Esophagus muscularis mucosa (tissue), 4 donors: Measurements from ENCODE around the gene CNN2. TPM values are rescaled to one million over a fixed set of nuclear protein-coding genes. Genes with fewer than 3 reads are reported as not detected.

Experiments
- DNase-seq: peaks from one replicate; pipeline ENCODE4 v3.0.0-alpha.2; 2017; ENCODE audit errors: extremely low spot score
- H3K27ac ChIP-seq, 4 donors: fragments of 200-600 bp; sonication (generic); replicated peaks in 1 of 4; 1 replicate in 3 of 4; 2 replicates in 1 of 4; pipeline ENCODE4 v1.5.1; 2016 to 2019; ENCODE audit warnings: mild to moderate bottlenecking in 1 of 4
- H3K27me3 ChIP-seq, 4 donors: fragments of 200-600 bp; sonication (generic); one replicate each; pipeline versions ENCODE4 v1.5.1 to v1.6.0; 2016 to 2019
- H3K36me3 ChIP-seq, 4 donors: fragments of 200-600 bp; sonication (generic); one replicate each; pipeline ENCODE4 v1.5.1; 2016 to 2019
- H3K4me1 ChIP-seq, 4 donors: fragments of 200-600 bp; sonication (generic); one replicate each; pipeline ENCODE4 v1.5.1; 2016 to 2019
- H3K4me3 ChIP-seq, 4 donors: fragments of 200-600 bp; sonication (generic); 1 replicate in 2 of 4; 2 replicates in 2 of 4; pipeline ENCODE4 v1.5.1; 2016 to 2019; ENCODE audit warnings: mild to moderate bottlenecking in 4 of 4, moderate library complexity in 1 of 4
- H3K9me3 ChIP-seq, 4 donors: fragments of 200-600 bp; sonication (generic); 1 replicate in 3 of 4; 2 replicates in 1 of 4; pipeline ENCODE4 v1.5.1; 2016 to 2019
- CTCF ChIP-seq, 3 experiments: fragments of 200-600 bp in 2 of 3; fragments of 450-650 bp in 1 of 3; sonication (generic) in 2 of 3; IDR thresholded peaks; one replicate each; pipeline ENCODE4 v1.5.1; 2017 to 2019; ENCODE audit warnings: antibody characterized with exemption in 3 of 3, mild to moderate bottlenecking in 2 of 3, moderate library complexity in 1 of 3
- EP300 ChIP-seq: sonication (generic); formaldehyde crosslinking; IDR thresholded peaks from one replicate; pipeline ENCODE4 v1.6.1; 2017; ENCODE audit warnings: antibody characterized with exemption
- POLR2A ChIP-seq: fragments of 450-650 bp; IDR thresholded peaks from one replicate; pipeline ENCODE4 v1.6.1; 2017; ENCODE audit warnings: antibody characterized with exemption, moderate library complexity, mild to moderate bottlenecking, low read depth
- POLR2AphosphoS5 ChIP-seq, 2 donors: sonication (generic); formaldehyde crosslinking; IDR thresholded peaks; one replicate each; pipeline ENCODE4 v1.6.1; 2017; ENCODE audit warnings: antibody characterized with exemption in 2 of 2
- WGBS: methylation state at CpG from one replicate; pipeline ENCODE4 v1.1.5; 2018; 5-methylcytosine and 5-hydroxymethylcytosine counted together
- intact Hi-C: fragments of 100-400 bp; cut with DNase I; formaldehyde crosslinking; loops from one replicate; pipeline ENCODE4 v1.15.1; 2023
- total RNA-seq, 4 donors: library from RNA; depleted of rRNA; stranded (reverse); fragments of >200 nt; gene quantifications; one replicate each; pipeline versions ENCODE4 v1.1.0 to v1.2.1, GENCODE V29; 2016

The CNN2 gene
- total RNA-seq, 4 donors from 2014 or later = 47.3 to 98.1 (median 81.3) TPM

- Histone ChIP-seq H3K4me1 (no peaks in the 10 kb centered on the region), H3K36me3 (peaks cover 0 to 33% (median 6%) of the 10 kb centered on the region in 4 donors), H3K9me3 (peaks cover 4 to 44% (median 40%) of the 10 kb centered on the region in 4 donors), H3K27ac (no peak overlapping the region), H3K4me3 (no peak overlapping the region), H3K27me3 (no peaks in the 10 kb centered on the region)
- 97% methylated on average over 16 of the region's 20 CpGs for WGBS
- intact Hi-C loops = no loop called here
- TF ChIP-seq CTCF (IDR thresholded peaks at IDR 0.05) (no peak), POLR2AphosphoS5 (IDR thresholded peaks at IDR 0.05) (no peak), EP300 (no peak), POLR2A (no peak)
- no peak for DNase-seq
Measured at GRCh38 chr19:1055886-1056620, 29.6 kb downstream of the CNN2 start.

GRCh38 chr19:1057176-1057855, 30.9 kb downstream of the CNN2 start:
- Histone ChIP-seq H3K9me3 (peaks cover 4 to 44% (median 40%) of the 10 kb centered on the region in 4 donors), H3K36me3 (peaks cover 0 to 33% (median 6%) of the 10 kb centered on the region in 4 donors), H3K27me3 (no peaks in the 10 kb centered on the region), H3K27ac (no peak overlapping the region), H3K4me3 (no peak overlapping the region), H3K4me1 (no peaks in the 10 kb centered on the region)
- intact Hi-C loops = no loop called here
- no peak for TF ChIP-seq CTCF (IDR thresholded peaks at IDR 0.05)
- no peak for TF ChIP-seq EP300
- no peak for TF ChIP-seq POLR2A
- no peak for TF ChIP-seq POLR2AphosphoS5 (IDR thresholded peaks at IDR 0.05)
- 51% methylated on average over 2 of the region's 3 CpGs for WGBS
- no peak for DNase-seq

GRCh38 chr19:1058112-1058511, 31.7 kb downstream of the CNN2 start:
- intact Hi-C loops = no loop called here
- Histone ChIP-seq H3K4me3 (no peak overlapping the region), H3K4me1 (no peaks in the 10 kb centered on the region), H3K36me3 (peaks cover 0 to 33% (median 6%) of the 10 kb centered on the region in 4 donors), H3K9me3 (peaks cover 4 to 44% (median 40%) of the 10 kb centered on the region in 4 donors), H3K27ac (no peak overlapping the region), H3K27me3 (no peaks in the 10 kb centered on the region)
- TF ChIP-seq POLR2AphosphoS5 (IDR thresholded peaks at IDR 0.05) (no peak), CTCF (IDR thresholded peaks at IDR 0.05) (no peak), POLR2A (no peak), EP300 (no peak)
- DNase-seq = no peak
- 94% methylated on average over 4 of the region's 5 CpGs for WGBS

GRCh38 chr19:1060689-1061088, 34.3 kb downstream of the CNN2 start:
- DNase-seq = no peak
- H3K27me3 ChIP-seq = peaks cover 0 to 16% (median 4%) of the 10 kb centered on the region in 4 donors
- H3K27ac ChIP-seq = no peak overlapping the region
- no peak overlapping the region for H3K4me3 ChIP-seq
- H3K9me3 ChIP-seq = peaks cover 4 to 42% (median 38%) of the 10 kb centered on the region in 4 donors
- no peak for TF ChIP-seq POLR2AphosphoS5 (IDR thresholded peaks at IDR 0.05)
- no peak for TF ChIP-seq POLR2A
- TF ChIP-seq EP300 = no peak
- no peak for TF ChIP-seq CTCF (IDR thresholded peaks at IDR 0.05)
- intact Hi-C loops = no loop called here
- WGBS = 90% methylated on average over 5 of the region's 5 CpGs
- peaks cover 8 to 20% (median 15%) of the 10 kb centered on the region in 4 donors for H3K4me1 ChIP-seq
- H3K36me3 ChIP-seq = peaks cover 0 to 26% (median 5%) of the 10 kb centered on the region in 4 donors
